HG02973 (cell line): ENCODE results near the gene RBP7.
"Not testable (repeated sequence)": the region's sequence is repeated elsewhere in the genome, so short reads cannot be mapped to it uniquely, and the experiment has no call there.

Source experiments
- ATAC-seq: cut with Tn5 transposase; IDR thresholded peaks from one replicate; pipeline ENCODE4 v1.9.1; 2021; ENCODE audit warnings: moderate library complexity; ENCODE audit not compliant: unreplicated experiment

The RBP7 gene

DNA sequence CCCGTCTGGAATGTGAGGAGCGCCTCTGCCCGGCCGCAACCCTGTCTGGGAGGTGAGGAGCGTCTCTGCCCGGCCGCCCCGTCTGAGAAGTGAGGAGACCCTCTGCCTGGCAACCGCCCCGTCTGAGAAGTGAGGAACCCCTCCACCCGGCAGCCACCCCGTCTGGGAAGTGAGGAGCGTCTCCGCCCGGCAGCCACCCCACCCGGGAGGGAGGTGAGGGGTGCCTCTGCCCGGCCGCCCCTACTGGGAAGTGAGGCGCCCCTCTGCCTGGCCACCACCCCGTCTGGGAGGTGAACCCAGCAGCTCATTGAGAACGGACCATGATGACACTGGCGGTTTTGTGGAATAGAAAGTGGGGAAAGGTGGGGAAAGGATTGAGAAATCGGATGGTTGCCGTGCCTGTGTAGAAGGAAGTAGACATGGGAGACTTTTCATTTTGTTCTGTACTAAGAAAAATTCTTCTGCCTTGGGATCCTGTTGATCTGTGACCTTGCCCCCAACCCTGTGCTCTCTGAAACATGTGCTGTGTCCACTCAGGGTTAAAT lies 32.0 kb downstream of the RBP7 start:
- ATAC-seq, result not testable (repeated sequence)

DNA sequence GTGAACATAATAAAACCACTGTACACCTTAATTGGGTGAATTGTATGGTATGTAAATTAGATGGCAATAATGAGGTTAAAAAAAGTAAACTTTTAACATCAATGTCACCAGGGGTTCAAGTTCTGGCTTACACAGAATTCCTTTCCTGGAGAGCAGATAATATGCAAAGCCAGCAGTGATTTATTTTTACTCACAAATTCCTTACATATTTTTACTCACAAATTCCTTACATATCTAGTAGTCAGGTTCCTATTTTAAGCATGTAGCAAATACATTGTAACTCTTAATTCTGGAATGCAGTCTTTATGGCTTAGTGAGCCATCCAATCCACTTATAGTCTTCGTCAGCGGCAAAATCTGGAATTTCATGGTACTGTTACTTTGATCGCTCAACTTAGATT lies 34.4 kb downstream of the RBP7 start:
- ATAC-seq, result no peak

DNA sequence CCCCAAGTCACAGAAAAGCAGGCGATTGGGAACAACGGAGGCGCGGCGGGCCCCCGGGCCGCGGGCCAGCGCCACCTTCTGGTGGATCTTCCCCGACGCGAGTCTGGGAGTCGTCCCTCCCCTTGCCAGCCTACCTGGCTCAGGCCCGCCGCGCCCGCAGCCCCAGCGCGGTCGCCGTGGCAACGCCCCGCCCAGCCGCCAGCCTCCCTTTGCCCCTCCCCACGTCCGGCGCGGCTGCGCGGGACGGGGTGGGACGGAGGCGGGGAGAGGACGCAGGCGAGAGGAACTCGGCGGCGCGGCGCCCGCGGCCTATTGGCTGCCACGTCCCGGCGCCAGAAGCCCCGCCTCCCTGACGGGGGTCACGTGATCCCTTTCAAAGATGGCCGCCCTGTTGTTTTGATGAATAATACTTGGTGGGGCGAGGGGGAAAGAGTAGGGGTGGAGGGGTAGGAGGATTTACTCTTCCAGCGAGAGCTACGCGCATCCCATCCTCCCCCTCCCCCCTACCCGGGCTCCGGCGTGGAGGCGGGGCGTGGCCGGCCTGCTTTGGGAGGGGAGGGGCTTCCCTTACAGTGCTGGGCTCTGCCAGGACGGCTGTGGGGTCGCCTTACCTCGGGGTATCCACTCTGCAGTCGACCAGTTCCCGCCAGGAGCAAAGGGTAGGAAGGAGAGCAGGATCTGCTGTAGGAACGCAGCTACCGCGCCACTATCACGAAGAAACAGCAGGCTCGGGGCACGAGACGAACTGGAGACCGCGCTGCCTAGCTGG lies 35.7 kb downstream of the RBP7 start, which contains the start of gene UBE4B:
Gene UBE4B, plus strand, starts transcription at position 369 of the 769 bp plus-strand sequence. CDS start 713 bp downstream, outside the sequence.
- peak; percentile 91 for ATAC-seq

DNA sequence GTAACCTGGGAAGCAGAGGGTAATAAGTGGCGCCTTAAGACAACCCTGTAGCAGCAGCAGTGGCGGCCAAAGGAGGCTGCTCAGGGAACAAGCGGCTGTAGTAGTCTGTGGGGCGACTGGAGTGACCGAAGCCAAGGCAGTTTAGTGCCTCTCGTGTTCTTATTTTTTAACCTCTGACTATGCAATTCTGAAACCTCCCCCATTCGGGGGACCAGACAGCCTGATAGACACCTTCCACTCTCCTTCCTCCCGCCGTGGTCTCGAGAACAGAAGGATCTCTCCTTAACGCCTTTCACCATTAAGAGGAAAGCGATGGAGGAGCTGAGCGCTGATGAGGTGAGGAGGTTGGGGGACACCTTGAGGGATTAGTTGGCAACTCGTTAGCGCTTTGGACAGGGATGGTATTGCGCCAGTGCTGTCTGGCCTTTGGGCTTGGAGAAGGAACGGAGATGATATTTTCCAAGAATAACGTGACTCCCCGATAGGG lies 36.4 kb downstream of the RBP7 start:
- ATAC-seq, result peak; percentile 5

DNA sequence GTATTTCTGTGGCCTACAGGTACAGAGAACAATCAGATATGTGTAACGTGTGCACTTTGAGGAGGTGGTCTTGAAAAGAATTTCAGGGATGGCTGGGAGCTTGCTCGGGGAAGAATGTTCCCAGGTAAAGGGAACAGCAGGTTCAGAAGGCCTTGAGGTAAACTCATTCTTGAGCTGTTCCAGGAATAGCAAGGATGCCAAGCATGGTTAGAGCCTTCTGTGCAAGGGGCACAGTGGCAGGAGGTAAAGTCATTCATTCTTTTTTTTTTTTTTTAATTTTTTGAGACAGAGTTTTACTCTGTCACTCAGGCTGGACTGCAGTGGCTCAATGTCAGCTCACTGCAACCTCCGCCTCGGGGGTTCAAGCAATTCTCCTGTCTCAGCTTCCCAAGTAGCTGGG lies 45.7 kb downstream of the RBP7 start:
- no peak for ATAC-seq

DNA sequence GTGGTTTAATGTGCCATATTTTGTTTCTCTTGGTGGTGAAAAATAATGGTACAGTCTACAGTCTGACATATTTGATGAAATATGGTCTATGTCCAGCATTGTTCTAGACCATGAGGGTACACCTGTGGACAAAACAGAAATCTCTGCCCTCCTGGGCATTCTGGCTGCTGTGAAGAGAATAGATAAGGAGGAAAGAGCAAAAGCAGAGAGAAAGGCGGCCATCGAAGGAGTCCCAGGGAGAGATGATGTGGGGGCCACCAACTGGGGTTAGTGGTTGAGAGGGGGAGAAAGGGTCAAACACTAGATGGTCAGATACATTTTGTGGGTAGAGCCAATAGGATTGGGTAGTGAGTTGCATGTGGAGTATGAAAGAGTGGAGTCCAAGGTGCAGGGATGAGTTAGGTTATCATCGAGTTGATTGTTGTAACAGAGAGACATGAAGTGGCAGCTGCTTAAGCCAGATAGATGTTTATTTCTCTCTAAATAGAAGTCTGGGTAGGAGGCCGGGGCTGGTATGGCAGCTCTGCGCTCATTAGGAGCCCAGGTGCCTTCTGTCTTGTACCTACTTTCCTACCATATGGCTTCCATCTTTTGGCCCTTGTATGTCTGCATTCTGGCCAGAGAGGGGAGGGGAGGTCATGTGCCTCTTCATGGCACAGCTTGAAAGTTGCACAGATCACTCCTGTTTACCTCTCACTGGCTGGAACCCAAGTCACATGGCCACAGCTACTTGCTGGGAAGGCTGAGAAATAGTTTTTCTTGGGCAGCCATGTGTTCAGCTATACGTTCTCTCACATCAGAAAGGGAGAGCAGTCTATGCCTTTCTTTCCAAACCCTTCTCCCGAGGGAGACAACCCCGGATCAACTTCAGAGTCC lies 48.7 kb downstream of the RBP7 start:
- ATAC-seq, result no peak

DNA sequence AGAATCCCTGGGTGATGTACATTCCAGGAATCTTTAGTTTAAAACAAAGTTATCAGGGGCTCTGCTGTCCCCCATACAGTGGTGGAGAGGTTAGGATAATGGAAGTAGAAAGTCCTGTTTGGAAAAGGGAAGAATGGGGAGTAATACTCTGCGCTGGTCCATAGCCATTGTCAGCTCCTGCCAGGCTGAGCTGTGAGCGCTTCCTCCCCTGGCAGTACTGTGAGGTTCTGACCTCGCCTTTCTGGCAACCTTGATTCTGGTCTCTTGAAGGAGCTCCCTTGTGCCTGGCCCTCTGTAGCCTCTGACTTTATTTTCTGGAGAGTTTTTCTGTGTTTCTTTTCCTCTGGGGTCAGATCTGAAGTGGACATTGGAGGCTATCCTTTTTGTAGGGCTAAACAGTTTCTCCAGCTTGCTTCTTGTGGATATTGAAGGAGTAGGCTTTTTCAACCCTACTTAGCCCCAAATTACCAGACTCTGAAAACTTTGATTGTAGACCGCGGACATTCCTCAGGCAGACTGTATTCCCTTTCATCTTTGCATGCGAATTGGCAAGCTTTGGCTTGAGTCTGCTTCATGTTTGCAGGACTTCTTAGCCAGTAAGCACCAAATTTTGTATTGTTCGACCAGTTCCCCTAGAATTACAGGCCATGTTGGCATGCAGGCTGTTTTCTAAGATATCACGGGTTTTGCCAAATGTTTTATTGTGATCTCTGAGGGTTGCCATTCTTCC lies 49.5 kb downstream of the RBP7 start:
- no peak for ATAC-seq

DNA sequence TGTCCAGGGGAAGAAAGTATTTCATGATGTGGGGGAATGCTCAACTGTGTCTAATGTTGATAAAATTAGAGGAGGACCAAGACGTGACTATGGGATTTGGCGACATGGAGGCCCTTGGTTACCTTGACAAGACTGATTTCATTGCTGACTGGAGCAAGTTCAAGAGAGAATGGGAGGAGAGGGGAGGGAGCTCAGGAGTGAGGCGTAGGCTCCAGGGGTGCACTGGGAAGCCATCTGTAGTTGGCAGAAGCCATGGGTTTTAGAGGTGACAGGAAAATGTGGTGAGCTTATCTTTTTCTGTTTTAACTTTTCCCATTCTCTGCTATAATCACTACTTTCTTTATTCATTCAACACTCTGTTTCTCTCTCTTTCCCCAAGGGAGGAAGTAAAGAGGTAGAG lies 51.6 kb downstream of the RBP7 start:
- ATAC-seq, result no peak

DNA sequence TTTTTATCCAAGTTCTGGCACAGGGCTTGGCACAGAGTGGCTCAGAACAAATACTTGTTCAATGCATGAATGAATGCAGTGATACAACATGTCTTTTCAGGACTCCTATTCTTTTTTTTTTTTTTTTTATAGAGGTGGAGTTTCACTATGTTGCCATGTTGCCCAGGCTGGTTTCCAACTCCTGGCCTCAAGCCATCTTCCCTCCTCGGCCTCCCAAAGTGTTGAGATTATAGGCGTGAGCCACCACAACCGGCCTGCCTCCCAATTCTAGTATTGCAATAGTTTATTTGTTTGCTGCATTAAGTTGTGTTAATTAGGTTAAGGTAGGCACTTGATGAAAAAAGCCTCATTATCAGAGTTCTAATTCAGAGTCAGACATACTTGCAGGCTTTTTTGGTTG lies 53.6 kb downstream of the RBP7 start:
- ATAC-seq, result no peak

DNA sequence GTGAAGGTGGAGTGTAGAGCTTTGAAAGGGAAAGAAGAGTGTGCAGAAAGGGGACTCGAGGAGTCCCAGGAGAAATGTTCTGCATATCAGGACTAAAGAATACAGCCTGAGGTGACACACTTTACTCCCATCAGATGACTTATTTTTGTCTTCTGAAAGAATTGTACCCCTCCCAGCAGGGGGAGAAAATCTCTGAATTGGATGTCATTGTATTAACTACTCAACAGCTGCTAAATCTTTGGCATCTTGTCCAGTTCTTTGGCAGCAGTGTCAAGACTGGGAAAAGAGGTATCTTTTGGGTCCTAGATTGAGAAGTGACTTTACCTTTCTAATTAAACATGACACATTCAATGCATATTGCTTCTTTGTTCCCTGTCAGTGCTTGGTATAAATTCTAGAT lies 54.6 kb downstream of the RBP7 start:
- ATAC-seq, result no peak

DNA sequence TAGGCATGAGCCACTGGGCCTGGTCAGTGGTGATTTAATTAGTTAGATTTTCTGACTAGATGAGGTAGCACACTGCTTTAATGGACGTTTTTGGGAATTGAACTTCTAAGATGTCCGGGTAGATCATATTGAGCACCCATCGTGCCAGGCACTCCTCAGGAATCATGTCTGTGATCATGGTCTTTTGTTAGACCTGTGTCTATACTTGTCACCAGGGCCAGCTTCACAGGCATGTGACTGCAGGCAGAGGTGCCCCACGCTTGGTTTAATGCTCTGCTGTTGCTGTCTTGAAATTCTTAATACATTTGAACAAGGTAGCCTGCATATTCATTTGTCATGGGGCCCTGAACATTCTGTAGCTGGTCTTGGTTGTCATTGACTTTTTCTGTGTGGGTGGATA lies 55.3 kb downstream of the RBP7 start:
- ATAC-seq, result no peak

DNA sequence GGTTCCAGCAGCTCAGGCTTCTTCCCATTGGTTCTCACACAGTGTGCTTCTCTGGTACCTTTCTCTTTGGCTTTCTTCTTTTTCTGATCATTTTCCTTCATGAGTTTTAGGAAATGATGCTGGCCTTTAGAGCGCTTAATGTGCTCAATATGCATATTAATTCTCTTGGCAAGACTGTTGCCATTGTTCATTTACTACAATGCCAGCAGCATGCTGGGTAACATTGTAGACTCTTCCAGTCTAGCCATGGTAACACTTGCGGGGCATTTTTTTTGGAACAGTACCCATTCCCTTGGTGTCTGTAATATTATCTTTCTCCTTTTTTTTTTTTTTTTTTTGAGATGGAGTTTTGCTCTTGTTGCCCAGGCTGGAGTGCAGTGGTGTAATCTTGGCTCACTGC lies 57.4 kb downstream of the RBP7 start:
- ATAC-seq, result no peak

DNA sequence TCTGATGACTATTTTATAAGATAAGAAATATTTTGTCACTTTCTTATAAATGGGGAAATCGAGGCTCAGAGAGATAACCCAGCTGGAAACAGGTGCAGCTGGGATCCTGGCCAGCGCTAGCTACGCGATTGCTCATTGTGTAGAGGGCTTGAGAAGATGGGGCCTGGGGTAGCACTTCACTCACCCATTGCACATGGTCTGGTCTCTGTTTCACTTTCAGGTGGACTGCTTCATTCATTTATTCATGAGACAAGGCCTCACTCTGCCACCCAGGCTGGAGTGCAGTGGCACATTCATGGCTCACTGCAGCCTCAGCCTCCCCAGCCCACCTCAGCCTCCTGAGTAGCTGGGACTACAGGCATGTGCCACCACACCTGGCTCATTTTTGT lies 59.6 kb downstream of the RBP7 start:
- no peak for ATAC-seq

DNA sequence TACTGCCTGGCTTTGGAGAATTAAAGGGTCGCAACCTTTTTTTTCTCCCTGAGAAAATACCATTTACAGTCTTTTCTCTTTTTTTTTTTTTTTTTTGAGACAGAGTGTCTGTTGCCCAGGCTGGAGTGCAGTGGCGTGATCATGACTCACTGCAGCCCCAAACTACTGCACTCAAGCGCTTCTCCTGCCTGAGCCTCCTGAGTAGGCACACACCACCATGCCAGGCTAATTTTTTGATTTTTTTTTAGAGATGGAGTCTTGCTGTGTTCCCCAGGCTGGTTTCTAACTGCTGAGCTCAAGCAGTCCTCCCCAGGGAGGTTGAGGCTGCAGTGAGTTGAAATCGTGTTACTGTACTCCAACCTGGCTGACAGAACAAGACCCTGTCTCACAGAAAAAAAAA lies 60.3 kb downstream of the RBP7 start:
- no peak for ATAC-seq

DNA sequence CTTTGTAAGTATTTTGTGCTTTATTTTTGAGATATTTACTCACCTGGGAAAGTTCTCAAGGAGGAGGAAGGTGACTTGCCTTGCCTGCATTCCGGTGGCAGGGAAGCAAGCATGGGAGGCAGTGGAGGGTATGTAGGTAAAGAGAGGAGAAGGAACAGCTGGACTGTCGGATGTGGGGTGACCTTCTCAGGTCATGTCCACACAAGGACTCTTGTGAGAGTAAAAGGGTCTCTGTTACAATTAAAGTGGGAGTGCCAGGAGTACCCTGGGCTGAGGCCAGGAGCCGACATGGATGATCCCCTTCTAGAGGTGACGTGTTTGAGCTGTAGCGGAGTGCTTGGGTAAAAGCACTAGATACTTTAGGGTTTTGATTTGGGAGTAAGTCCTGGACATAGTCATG lies 60.8 kb downstream of the RBP7 start:
- no peak for ATAC-seq

DNA sequence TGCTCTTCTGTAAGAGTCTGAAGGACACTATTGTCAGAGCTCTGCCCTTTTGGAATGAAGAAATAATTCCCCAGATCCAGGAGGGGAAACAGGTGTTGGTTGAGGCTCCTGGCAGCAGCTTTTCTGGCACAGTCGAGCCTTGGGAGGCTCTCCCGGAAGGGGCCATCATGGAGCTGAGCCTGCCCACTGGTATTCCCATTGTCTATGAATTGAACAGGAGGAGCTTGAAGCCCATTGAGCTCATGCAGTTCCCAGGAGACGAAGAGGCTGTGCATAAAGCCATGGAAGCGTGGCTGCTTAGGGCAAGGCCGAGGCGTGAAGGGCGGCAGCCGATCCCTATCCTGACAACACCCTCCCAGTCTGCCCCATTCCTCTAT lies 62.3 kb downstream of the RBP7 start:
- ATAC-seq, result no peak

DNA sequence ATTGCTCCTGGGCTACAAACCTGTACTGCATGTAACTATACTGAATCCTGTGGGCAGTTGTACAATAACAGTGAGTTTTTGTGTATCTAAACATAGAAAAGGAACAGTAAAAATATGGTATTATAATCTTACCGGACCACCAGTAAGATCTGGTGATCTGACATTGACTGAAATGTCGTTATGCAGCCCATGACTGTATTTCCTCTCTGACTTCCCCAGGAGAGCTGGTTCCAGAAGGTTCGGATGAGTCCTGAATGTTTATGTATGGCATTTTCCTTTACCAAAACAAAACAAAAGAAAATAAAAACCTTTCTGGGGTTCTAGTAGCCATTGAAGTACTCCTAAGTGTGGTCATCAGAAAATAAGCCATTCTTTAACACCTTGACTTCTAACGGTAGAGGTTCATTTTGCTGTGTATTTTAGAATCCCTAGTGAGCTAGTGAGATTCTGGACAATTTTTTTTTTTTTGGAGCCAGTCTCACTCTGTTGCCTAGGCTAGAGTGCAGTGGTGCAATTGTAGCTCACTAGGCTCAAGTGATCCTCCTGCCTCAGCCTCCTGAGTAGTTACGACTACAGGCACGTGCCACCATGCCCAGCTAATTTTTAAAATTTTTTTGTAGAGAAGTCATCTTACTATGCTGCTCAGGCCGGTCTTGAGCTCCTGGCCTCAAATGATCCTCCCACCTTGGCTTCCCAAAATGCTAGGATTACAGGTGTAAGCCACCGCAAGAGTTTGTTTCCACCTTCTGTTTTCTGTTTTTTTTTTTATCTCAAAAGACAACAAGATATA lies 63.5 kb downstream of the RBP7 start:
- ATAC-seq, result no peak

DNA sequence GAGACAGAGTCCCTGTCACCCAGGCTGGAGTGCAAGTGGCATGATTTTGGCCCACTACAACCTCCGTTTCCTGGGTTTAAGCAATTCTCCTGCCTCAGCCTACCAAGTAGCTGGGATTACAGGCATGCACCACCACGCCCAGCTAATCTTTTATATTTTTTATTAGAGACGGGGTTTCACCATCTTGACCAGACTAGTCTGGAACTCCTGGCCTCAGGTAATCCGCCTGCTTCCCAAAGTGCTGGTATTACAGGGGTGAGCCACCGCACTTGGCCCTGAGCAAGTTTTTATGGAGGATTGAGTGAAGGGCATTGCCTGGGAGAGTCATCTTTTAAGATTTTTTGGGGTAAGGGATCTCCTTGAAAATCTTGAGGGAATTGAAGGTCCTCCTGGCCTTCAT lies 64.2 kb downstream of the RBP7 start:
- ATAC-seq, result no peak

DNA sequence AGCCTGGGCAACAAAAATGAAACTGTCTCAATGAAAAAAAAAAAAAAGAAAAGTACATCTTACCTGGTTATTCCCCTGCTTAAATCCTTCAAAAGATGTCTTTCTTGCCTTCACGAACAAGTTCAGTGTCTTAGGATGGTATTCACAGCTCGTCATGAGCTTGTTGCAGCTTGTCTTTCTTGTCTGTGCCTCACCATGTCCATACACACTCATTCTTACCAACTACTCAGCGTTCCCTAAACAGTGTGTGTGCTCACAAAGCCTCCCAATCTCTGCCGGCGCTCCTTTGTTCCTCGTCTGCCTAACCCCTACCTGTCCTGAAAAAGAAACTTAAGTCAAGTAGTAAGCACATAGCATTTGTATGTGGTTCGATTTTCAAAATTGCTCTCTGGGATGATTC lies 66.8 kb downstream of the RBP7 start:
- ATAC-seq, result no peak
